Adrenal gland (tissue), 5 donors: ENCODE measurements around the gene SLC26A8.

Source experiments
- POLR2A ChIP-seq, 2 donors: fragments of 450-650 bp; IDR thresholded peaks; one replicate each; pipeline ENCODE4 v1.6.1; 2017; ENCODE audit warnings: antibody characterized with exemption in 2 of 2, mild to moderate bottlenecking in 2 of 2, moderate library complexity in 1 of 2
- TF ChIP-seq, protein P1 (sequence below), 6 experiments: fragments of 450-650 bp in 4 of 6; fragments of 200-600 bp in 2 of 6; sonication (generic) in 1 of 6; IDR thresholded peaks; 1 replicate in 5 of 6; 2 replicates in 1 of 6; pipeline versions ENCODE4 v1.5.1 to v1.8.0; 2016 to 2021; ENCODE audit warnings: antibody characterized with exemption in 6 of 6, mild to moderate bottlenecking in 2 of 6, moderate library complexity in 1 of 6
- donor health status: DM: no; HTN: no; CAD: no.

DNA sequence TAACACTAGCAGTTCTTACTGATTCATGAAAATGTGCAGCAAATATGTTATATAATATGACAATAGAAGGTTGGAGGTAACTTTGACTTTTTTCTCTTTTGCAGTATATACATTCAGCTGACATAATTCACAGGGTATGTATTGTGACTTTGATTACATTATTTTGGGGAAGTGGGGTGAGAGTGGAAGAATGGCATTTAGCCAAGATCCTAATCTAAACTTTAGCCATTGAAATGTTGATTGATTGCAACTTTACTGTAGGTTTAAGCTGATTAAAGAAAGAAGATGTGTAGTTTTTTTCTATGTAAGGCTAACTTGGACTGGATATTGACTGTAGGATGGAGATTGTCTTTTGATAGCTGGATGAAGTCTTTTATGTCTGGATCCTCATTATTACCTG lies 49.1 kb upstream of the SLC26A8 start:
- TF ChIP-seq, protein P1, sequence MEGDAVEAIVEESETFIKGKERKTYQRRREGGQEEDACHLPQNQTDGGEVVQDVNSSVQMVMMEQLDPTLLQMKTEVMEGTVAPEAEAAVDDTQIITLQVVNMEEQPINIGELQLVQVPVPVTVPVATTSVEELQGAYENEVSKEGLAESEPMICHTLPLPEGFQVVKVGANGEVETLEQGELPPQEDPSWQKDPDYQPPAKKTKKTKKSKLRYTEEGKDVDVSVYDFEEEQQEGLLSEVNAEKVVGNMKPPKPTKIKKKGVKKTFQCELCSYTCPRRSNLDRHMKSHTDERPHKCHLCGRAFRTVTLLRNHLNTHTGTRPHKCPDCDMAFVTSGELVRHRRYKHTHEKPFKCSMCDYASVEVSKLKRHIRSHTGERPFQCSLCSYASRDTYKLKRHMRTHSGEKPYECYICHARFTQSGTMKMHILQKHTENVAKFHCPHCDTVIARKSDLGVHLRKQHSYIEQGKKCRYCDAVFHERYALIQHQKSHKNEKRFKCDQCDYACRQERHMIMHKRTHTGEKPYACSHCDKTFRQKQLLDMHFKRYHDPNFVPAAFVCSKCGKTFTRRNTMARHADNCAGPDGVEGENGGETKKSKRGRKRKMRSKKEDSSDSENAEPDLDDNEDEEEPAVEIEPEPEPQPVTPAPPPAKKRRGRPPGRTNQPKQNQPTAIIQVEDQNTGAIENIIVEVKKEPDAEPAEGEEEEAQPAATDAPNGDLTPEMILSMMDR (IDR thresholded peaks at IDR 0.05): no peak
- no peak for TF ChIP-seq POLR2A (IDR thresholded peaks at IDR 0.05)
